Nephron (organoid): ENCODE data around the gene LENEP.

ENCODE experiments used
- H3K27ac Mint-ChIP-seq, 3 experiments: 2 replicates each; pipeline ENCODE4 v1.8.0; 2020; ENCODE audit warnings: mixed read lengths in 3 of 3, mild to moderate bottlenecking in 2 of 3, moderate library complexity in 1 of 3
- H3K27me3 Mint-ChIP-seq: 2 replicates; pipeline ENCODE4 v1.8.0; 2021; ENCODE audit warnings: low read depth, mild to moderate bottlenecking, moderate library complexity, mixed read lengths
- H3K36me3 Mint-ChIP-seq: 2 replicates; pipeline ENCODE4 v1.8.0; 2020; ENCODE audit warnings: low read depth, mixed read lengths
- H3K4me1 Mint-ChIP-seq: 2 replicates; pipeline ENCODE4 v1.8.0; 2020; ENCODE audit warnings: mixed read lengths
- H3K4me3 Mint-ChIP-seq, 3 experiments: 2 replicates each; pipeline ENCODE4 v1.8.0; 2020; ENCODE audit warnings: mild to moderate bottlenecking in 3 of 3, mixed read lengths in 3 of 3, moderate library complexity in 2 of 3
- H3K9me3 Mint-ChIP-seq: 2 replicates; pipeline ENCODE4 v1.8.0; 2020; ENCODE audit warnings: mixed read lengths
- CTCF ChIP-seq, 3 experiments: fragments of 200-600 bp; sonication (generic); IDR thresholded peaks; one replicate each; pipeline ENCODE4 v1.5.0; 2021; ENCODE audit warnings: antibody characterized with exemption in 3 of 3; ENCODE audit not compliant: unreplicated experiment in 3 of 3

The LENEP gene

DNA sequence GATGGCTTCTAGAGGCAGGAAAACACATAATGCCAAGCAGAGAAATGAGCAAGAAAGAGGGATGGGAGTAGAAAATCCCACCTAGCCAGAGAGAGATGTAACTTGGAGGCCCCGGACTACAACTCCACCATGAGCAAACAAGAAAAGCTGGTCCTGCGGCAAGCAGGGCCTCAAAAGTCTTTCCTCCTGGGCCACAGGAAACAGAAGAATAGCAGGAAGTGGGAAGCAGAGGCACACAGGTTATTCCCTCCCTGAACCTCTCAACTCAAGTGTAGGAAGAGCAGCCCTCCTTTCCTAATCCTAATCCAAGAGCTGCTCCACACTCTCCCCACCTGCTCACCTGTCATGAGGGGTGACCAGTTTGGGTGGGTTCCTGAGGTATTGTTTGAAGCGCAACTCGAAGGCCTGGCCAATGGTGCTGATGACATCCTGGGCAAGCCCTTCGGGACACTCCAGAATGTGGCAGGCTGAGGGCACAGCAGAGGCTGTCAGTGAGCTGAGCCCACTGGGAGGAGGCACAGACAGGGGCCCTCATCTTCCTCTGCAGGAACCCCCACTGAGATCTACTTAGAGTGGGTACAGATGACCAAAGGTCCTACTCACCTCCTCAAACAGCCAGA is 25.9 kb upstream of the LENEP start:
- Mint-ChIP-seq H3K9me3 (no peaks in the 10 kb centered on the region), H3K4me3 (peak overlapping the region in 2 of 3 experiments; percentile 70 to 86), H3K4me1 (peaks cover 42% of the 10 kb centered on the region), H3K27me3 (no peaks in the 10 kb centered on the region), H3K27ac (peak overlapping the region in 1 of 3 experiments; percentile 52), H3K36me3 (peaks cover 36% of the 10 kb centered on the region)
- TF ChIP-seq CTCF (IDR thresholded peaks at IDR 0.05; ENCODE audit: unreplicated experiment in 3 of 3): no peak

DNA sequence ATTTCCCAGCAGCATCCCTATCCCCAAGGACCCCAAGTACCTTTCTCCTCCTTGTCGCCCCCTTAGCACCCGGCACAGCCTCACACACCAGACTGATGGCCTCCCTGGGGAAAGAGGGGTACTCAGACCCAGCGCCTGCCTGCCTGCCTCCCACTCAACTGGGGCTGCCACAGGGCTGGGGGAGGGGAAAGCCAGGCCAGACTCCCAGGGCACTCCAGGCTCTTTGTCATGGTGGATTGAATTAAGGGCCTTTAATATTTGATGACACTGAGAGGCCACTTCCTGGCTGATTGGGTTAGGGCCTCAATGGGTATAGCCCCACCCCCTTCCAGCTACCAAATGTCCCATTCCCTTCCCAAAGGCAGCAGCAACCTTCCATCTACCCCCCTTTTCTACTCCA is 24.7 kb upstream of the LENEP start:
- Mint-ChIP-seq H3K4me1 (peaks cover 35% of the 10 kb centered on the region), H3K9me3 (no peaks in the 10 kb centered on the region), H3K27me3 (no peaks in the 10 kb centered on the region), H3K4me3 (peak overlapping the region; percentile 84 to 86 (median 86)), H3K27ac (peak overlapping the region; percentile 47 to 68 (median 61)), H3K36me3 (peaks cover 27% of the 10 kb centered on the region)
- no peak for TF ChIP-seq CTCF (IDR thresholded peaks at IDR 0.05; ENCODE audit: unreplicated experiment in 3 of 3)

DNA sequence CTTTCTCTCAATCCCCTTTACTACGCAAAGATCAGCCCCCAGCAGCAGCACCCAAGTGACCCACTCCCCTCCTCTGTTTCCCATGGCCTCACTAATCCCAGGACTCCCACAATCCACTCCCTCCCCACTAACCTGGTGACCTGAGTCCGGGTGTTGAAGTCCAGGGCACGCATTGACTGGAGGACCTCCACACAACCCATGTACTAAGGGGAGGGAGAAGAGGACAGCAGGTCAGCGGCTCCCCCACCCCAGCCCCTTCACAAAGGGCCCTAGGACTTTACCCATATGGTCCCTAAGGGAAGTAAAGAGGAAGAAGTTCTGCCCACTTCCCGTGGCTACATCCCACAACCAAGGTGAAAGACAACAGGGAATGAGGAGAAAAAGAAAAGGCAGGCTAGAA is 24.1 kb upstream of the LENEP start:
- Mint-ChIP-seq H3K36me3 (peaks cover 23% of the 10 kb centered on the region), H3K27me3 (no peaks in the 10 kb centered on the region), H3K4me1 (peaks cover 32% of the 10 kb centered on the region), H3K27ac (peak overlapping the region; percentile 47 to 68 (median 61)), H3K4me3 (peak overlapping the region; percentile 84 to 86 (median 86)), H3K9me3 (no peaks in the 10 kb centered on the region)
- TF ChIP-seq CTCF (IDR thresholded peaks at IDR 0.05; ENCODE audit: unreplicated experiment in 3 of 3): no peak

GRCh38 chr1:154969860-154970452 is 23.4 kb upstream of the LENEP start:
- peak overlapping the region; percentile 84 to 86 (median 86) for H3K4me3 Mint-ChIP-seq
- H3K4me1 Mint-ChIP-seq: peaks cover 32% of the 10 kb centered on the region
- H3K27ac Mint-ChIP-seq: peak overlapping the region; percentile 47 to 68 (median 61)
- no peaks in the 10 kb centered on the region for H3K27me3 Mint-ChIP-seq
- H3K9me3 Mint-ChIP-seq: no peaks in the 10 kb centered on the region
- H3K36me3 Mint-ChIP-seq: peaks cover 20% of the 10 kb centered on the region
- no peak for TF ChIP-seq CTCF (IDR thresholded peaks at IDR 0.05; ENCODE audit: unreplicated experiment in 3 of 3)

DNA sequence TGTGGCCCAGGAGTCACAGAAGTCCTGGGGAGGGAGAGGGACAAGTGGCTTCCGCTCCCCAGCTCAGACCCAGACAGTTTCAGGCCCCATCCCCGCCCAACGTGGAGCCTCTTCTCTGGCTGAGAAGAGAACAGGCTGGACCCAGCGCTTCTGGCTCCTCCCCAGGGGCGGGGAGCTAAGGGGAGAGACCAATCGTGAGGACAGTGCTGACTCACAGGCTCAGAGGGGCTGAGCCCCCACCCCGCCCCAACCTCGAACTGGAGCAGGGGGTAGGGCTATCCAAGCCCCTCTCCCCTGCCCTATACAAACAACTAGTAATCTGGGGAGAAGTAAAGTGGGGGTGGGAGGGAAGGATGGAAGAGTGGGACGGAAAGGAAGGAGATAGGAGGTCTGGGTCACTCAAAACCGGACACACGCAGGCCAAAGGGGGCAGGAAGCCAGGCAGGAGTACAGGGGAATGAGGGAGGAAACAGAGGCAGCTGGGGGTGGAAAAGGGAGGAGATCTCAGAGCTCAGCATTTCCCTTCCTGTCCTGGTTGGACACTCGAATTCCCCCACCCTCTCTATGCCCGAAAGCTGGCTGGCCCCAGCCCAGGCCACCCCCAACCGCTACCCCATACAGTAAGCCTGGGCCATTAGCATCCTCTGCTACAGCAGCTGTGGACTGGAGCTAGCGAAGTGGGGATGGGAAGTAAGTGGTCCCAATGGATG is 22.6 kb upstream of the LENEP start, which contains the start of gene SHC1:
Gene SHC1, minus strand, starts transcription at position 117 of the 710 bp plus-strand sequence. CDS start 221 bp downstream, outside the sequence.
- Mint-ChIP-seq H3K27me3 (no peaks in the 10 kb centered on the region), H3K4me3 (peak within 1 kb of the TSS; percentile 84 to 86 (median 86)), H3K9me3 (no peaks in the 10 kb centered on the region), H3K4me1 (peaks cover 32% of the 10 kb centered on the region), H3K36me3 (peaks cover 12% of the 10 kb centered on the region), H3K27ac (peak within 1 kb of the TSS; percentile 61 to 97 (median 96))
- no peak for TF ChIP-seq CTCF (IDR thresholded peaks at IDR 0.05; ENCODE audit: unreplicated experiment in 3 of 3)
